Stimulated activated CD8-positive, alpha-beta memory T cell treated with anti-CD3 and anti-CD28 coated beads, Interleukin-7, amount 100 ng/mL, for 24 hours (primary cell): Measurements from ENCODE around the gene EHBP1.
"Not testable (repeated sequence)": the region's sequence is repeated elsewhere in the genome, so short reads cannot be mapped to it uniquely, and the experiment has no call there.

ENCODE experiments used
- DNase-seq: peaks from one replicate; pipeline ENCODE4 v3.0.0-alpha.2; 2020; ENCODE audit warnings: low read depth

EHBP1 gene

GRCh38 chr2:63019686-63020085, 314.2 kb downstream of the EHBP1 start:
- DNase-seq, result not testable (repeated sequence)

GRCh38 chr2:63023444-63023843, 317.9 kb downstream of the EHBP1 start:
- no peak for DNase-seq

GRCh38 chr2:63027220-63027619, 321.7 kb downstream of the EHBP1 start:
- no peak for DNase-seq

- no peak for DNase-seq
Observed at GRCh38 chr2:63029058-63029457, 323.5 kb downstream of the EHBP1 start.

- no peak for DNase-seq
Observed at GRCh38 chr2:63034526-63034925, 329.0 kb downstream of the EHBP1 start.

- no peak for DNase-seq
Observed at GRCh38 chr2:63035169-63035568, 329.7 kb downstream of the EHBP1 start.

- DNase-seq, result no peak
Observed at GRCh38 chr2:63035660-63036059, 330.1 kb downstream of the EHBP1 start.

GRCh38 chr2:63038034-63038433, 332.5 kb downstream of the EHBP1 start:
- DNase-seq, result no peak

GRCh38 chr2:63040586-63040985, 335.1 kb downstream of the EHBP1 start:
- no peak for DNase-seq

GRCh38 chr2:63041592-63041991, 336.1 kb downstream of the EHBP1 start:
- no peak for DNase-seq

GRCh38 chr2:63044362-63045327, 339.1 kb downstream of the EHBP1 start:
- DNase-seq, result no peak

GRCh38 chr2:63046552-63046951, 341.0 kb downstream of the EHBP1 start:
- DNase-seq, result no peak

- DNase-seq, result no peak
Observed at GRCh38 chr2:63046961-63047320, 341.4 kb downstream of the EHBP1 start.

- no peak for DNase-seq
Observed at GRCh38 chr2:63047321-63048279, 342.1 kb downstream of the EHBP1 start.

GRCh38 chr2:63048367-63049171, 343.1 kb downstream of the EHBP1 start:
- no peak for DNase-seq

- no peak for DNase-seq
Observed at GRCh38 chr2:63049211-63049969, 343.9 kb downstream of the EHBP1 start.

GRCh38 chr2:63049970-63050333, 344.4 kb downstream of the EHBP1 start:
- no peak for DNase-seq

- DNase-seq, result no peak
Observed at GRCh38 chr2:63050334-63051041, 345.0 kb downstream of the EHBP1 start, which contains the start of gene OTX1. Gene OTX1 (plus strand): TSS chr2:63050830. CDS start chr2:63052991, 2,161 bp downstream.

GRCh38 chr2:63051042-63051794, 345.7 kb downstream of the EHBP1 start:
- no peak for DNase-seq
